Stimulated activated CD8-positive, alpha-beta memory T cell treated with anti-CD3 and anti-CD28 coated beads, Interleukin-15, amount 100 ng/mL, for 4 hours (primary cell): ENCODE measurements around the gene SPHK1.

Source experiments
- DNase-seq, 2 donors: peaks; one replicate each; pipeline ENCODE4 v3.0.0-alpha.2; 2020; ENCODE audit warnings: low read depth in 2 of 2

SPHK1 gene

DNA sequence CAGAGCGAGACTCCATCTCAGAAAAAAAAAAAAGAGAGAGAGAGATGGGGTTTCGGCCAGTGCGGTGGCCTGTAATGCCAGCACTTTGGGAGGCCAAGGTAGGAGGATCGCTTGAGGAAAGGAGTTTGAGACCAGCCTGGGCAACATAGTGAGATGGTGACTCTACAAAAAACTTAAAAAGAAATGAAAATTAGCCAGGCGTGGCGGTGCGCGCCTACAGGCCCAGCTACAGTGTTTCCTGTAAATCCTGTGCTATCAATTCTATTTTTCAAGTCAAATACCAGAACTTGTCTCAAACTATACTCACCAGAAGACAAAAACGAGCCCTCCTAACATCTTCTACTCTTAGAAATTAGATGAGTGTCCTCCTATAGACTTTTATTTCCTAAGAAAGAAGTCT is 49.3 kb downstream of the SPHK1 start:
- DNase-seq = no peak

DNA sequence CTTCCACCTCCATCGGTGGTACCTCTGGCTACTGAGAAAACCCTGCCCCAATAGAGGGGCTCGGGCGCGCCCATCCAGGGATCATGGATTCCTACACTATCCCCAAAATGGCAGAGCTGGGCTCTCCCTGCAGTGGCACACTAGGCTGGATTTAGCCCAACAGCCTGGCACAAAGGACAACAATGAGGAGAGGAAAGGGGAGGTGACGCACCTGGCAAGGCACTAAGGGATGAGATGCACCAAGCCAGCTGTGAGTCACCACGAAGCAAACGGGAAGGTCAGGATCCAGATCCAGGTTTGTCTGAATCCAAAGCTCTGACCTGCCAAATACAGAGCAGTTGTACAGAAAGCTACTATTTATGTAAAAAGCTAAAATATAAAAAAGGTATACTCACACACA is 50.5 kb downstream of the SPHK1 start:
- DNase-seq = no peak

DNA sequence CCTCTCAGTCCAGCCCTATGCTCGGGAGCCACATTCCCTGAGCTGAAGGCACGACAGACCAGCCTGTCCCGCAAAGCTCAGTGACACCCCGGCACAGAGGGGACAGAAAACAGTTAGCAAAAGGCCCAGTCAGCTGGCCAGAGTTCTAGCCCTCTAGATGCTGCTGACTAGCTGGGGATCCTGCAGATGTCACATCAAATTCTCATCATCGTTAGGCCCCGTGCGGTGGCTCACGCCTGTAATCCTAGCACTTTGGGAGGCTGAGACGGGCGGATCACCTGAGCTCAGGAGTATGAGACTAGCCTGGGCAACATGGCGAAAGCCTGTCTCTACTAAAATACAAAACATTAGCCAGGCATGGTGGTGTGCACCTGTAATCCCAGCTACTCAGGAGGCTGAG is 51.3 kb downstream of the SPHK1 start:
- no peak for DNase-seq
